CD4-positive, CD25-positive, alpha-beta regulatory T cell (primary cell): ENCODE results near the gene OLIG1. TPM values are rescaled to one million over a fixed set of nuclear protein-coding genes. Genes with fewer than 3 reads are reported as not detected.

Experiments used
- ATAC-seq, 2 donors: fragments of 150-1000 bp; cut with Tn5 transposase; one replicate each; pipeline ENCODE4 v1.10.0; 2021; ENCODE audit warnings: low read depth in 2 of 2, moderate number of reproducible peaks in 2 of 2, moderate library complexity in 1 of 2
- DNase-seq, 3 donors: peaks; one replicate each; pipeline versions ENCODE4 v3.0.0 to v3.0.0-alpha.2; 2012 to 2022; ENCODE audit warnings: mixed read lengths in 1 of 3
- H3K27ac ChIP-seq: one replicate; pipeline ENCODE4 v1.7.0; 2013; ENCODE audit warnings: mild to moderate bottlenecking, low read length; ENCODE audit not compliant: insufficient read depth, poor library complexity, severe bottlenecking
- H3K27me3 ChIP-seq: one replicate; pipeline ENCODE4 v1.7.0; 2013; ENCODE audit warnings: low read length; ENCODE audit not compliant: control insufficient read depth, insufficient read depth
- H3K36me3 ChIP-seq: one replicate; pipeline ENCODE4 v1.7.0; 2013; ENCODE audit warnings: mild to moderate bottlenecking, low read length, moderate library complexity; ENCODE audit not compliant: control insufficient read depth, insufficient read depth
- H3K4me1 ChIP-seq: 2 replicates; pipeline ENCODE4 v1.7.0; 2013; ENCODE audit warnings: mild to moderate bottlenecking, low read length; ENCODE audit not compliant: insufficient read depth, control insufficient read depth, poor library complexity, severe bottlenecking
- H3K4me3 ChIP-seq: one replicate; pipeline ENCODE4 v1.7.0; 2013; ENCODE audit warnings: low read depth, mild to moderate bottlenecking, low read length, moderate library complexity
- H3K9me3 ChIP-seq, 2 experiments: 1 replicate in 1 of 2; 2 replicates in 1 of 2; pipeline ENCODE4 v1.7.0; 2013; ENCODE audit warnings: low read length in 2 of 2, mild to moderate bottlenecking in 1 of 2, moderate library complexity in 1 of 2; ENCODE audit not compliant: control insufficient read depth in 2 of 2
- H3K27ac Mint-ChIP-seq, 3 donors: one replicate each; pipeline ENCODE4 v1.8.0; 2020 to 2022; ENCODE audit warnings: mild to moderate bottlenecking in 3 of 3, mixed read lengths in 3 of 3, moderate library complexity in 2 of 3
- H3K27me3 Mint-ChIP-seq: one replicate; pipeline ENCODE4 v1.8.0; 2022; ENCODE audit warnings: mild to moderate bottlenecking, mixed read lengths
- H3K36me3 Mint-ChIP-seq: one replicate; pipeline ENCODE4 v1.8.0; 2020; ENCODE audit warnings: mixed read lengths
- H3K4me1 Mint-ChIP-seq, 4 donors: one replicate each; pipeline ENCODE4 v1.8.0; 2020 to 2022; ENCODE audit warnings: mixed read lengths in 4 of 4, mild to moderate bottlenecking in 1 of 4
- H3K4me3 Mint-ChIP-seq, 4 donors: one replicate each; pipeline ENCODE4 v1.8.0; 2020 to 2022; ENCODE audit warnings: mild to moderate bottlenecking in 4 of 4, mixed read lengths in 4 of 4, moderate library complexity in 3 of 4
- H3K9me3 Mint-ChIP-seq, 7 donors: one replicate each; pipeline ENCODE4 v1.8.0; 2020 to 2022; ENCODE audit warnings: mixed read lengths in 7 of 7, mild to moderate bottlenecking in 3 of 7, moderate library complexity in 2 of 7
- polyA plus RNA-seq, 4 donors: library from polyadenylated mRNA; unstranded; fragments of 300-500 nt; fragmentation: Illumina TruSeq; gene quantifications; one replicate each; pipeline ENCODE4 v1.2.3, GENCODE V29; 2021
- total RNA-seq: library from RNA; stranded (reverse); gene quantifications from one replicate; pipeline ENCODE4 v1.2.3, GENCODE V29; 2022

The OLIG1 gene
- total and polyA plus RNA-seq, 5 donors from 2014 or later, result not detected

DNA sequence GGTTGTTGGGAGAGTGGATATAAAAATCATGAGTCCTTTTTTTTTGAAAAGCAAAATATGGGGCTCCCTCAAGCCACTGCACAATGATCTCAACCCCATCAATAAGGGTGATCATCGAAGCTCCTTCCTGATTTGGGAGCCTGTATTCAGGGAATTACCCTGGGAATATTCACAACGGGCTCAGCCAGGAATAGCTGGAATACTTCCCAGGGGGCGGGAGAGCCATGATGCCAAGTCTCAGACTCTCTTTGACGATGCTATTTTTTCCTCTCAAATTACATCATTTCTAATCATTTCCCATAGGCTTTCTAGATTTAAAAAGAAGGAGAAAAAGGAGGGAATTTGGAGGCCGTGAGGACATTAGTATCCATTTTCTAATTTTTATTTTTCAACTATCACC, 18.4 kb downstream of the OLIG1 start:
- H3K36me3 ChIP-seq, result no peaks in the 10 kb centered on the region
- no peaks in the 10 kb centered on the region for H3K4me1 ChIP-seq
- DNase-seq (no peak), ATAC-seq (no peak)
- no peak overlapping the region for H3K27ac Mint-ChIP-seq
- no peaks in the 10 kb centered on the region for H3K36me3 Mint-ChIP-seq
- H3K4me3 ChIP-seq, result no peak overlapping the region
- H3K4me1 Mint-ChIP-seq, result no peaks in the 10 kb centered on the region
- H3K27ac ChIP-seq, result no peak overlapping the region
- no peaks in the 10 kb centered on the region for H3K9me3 Mint-ChIP-seq
- peaks cover 21% of the 10 kb centered on the region for H3K27me3 Mint-ChIP-seq
- H3K4me3 Mint-ChIP-seq, result no peak overlapping the region
- no peaks in the 10 kb centered on the region for H3K27me3 ChIP-seq
- no peaks in the 10 kb centered on the region for H3K9me3 ChIP-seq

DNA sequence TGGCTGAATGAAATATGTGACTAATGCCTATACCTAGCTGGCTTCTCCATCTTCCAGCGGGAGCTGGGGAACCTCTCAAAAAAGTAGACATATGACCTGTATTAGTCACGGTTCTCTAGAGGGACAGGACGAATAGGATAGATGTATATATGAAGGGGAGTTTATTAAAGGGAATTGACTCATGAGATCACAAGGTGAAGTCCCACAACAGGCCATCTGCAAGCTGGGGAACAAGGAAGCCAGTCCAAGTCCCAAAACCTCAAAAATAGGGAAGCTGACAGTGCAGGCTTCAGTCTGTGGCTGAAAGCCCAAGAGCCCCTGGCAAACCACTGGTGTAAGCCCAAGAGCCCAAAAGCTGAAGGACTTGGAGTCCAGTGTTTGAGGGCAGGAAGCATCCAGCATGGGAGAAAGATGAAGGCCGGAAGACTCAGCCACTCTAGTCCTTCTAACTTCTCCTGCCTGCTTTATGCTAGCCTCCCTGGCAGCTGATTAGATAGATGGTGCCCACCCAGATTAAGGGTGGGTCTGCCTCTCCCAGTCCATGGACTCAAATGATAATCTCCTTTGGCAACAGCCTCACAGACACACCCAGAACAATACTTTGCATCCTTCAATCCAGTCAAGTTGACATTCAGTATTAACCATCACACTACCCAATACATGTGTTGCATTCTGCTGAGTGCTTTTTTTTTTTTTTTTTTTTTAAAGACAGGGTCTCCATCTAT, 19.6 kb downstream of the OLIG1 start:
- H3K4me1 ChIP-seq, result no peaks in the 10 kb centered on the region
- no peaks in the 10 kb centered on the region for H3K36me3 Mint-ChIP-seq
- H3K4me3 ChIP-seq, result no peak overlapping the region
- no peak for ATAC-seq
- DNase-seq, result no peak
- H3K4me1 Mint-ChIP-seq, result no peaks in the 10 kb centered on the region
- peaks cover 19% of the 10 kb centered on the region for H3K27me3 Mint-ChIP-seq
- no peak overlapping the region for H3K27ac ChIP-seq
- H3K27me3 ChIP-seq, result no peaks in the 10 kb centered on the region
- no peaks in the 10 kb centered on the region for H3K36me3 ChIP-seq
- H3K9me3 ChIP-seq, result no peaks in the 10 kb centered on the region
- no peak overlapping the region for H3K27ac Mint-ChIP-seq
- H3K4me3 Mint-ChIP-seq, result no peak overlapping the region
- no peaks in the 10 kb centered on the region for H3K9me3 Mint-ChIP-seq

DNA sequence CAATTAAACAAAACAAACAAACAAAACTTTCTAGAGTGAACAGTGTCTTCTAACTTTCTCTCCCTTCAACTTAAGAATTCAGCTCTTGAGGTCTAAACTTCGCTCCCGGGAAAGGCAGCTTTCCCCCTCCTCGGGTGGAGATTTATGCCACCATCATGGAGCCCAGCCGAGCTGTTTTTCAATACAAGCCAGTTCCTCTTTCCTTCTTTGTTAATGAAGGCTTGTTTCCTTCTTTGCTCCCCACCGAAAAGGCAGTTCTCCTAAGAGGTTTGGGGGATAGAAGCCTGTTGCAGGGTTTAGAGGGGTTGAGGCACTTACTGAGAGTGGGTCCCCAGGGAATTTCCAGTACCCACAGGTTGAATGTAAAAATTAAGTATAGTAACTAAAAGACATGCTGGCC, 26.5 kb downstream of the OLIG1 start:
- no peaks in the 10 kb centered on the region for H3K4me1 ChIP-seq
- no peak overlapping the region for H3K27ac ChIP-seq
- Mint-ChIP-seq H3K4me3 (no peak overlapping the region), H3K9me3 (no peaks in the 10 kb centered on the region), H3K4me1 (peaks cover 0 to 3% (median 0%) of the 10 kb centered on the region in 4 donors), H3K36me3 (no peaks in the 10 kb centered on the region), H3K27me3 (peaks cover 16% of the 10 kb centered on the region), H3K27ac (no peak overlapping the region)
- no peak overlapping the region for H3K4me3 ChIP-seq
- H3K27me3 ChIP-seq, result peaks cover 2% of the 10 kb centered on the region
- no peaks in the 10 kb centered on the region for H3K36me3 ChIP-seq
- no peaks in the 10 kb centered on the region for H3K9me3 ChIP-seq
- DNase-seq (no peak), ATAC-seq (no peak)

DNA sequence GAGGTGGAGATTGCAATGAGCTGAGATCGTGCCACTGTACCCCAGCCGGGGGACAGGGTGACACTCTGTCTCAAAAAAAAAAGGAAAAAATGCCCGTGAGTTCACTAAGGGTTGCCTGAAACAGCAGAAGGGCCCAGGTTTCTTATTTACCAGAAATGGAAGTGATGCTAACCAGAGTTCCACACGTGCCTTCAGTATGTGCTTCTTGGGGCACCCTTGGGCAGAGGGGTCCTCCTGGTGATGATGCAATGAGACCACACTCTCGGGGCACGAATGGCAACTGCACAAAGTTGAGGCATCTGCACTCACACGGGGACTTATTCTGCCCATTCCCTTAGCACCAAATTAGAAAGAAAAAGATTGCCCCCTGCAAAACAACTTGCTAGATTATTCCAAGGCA, 29.2 kb downstream of the OLIG1 start:
- H3K36me3 ChIP-seq, result no peaks in the 10 kb centered on the region
- H3K4me1 ChIP-seq, result no peaks in the 10 kb centered on the region
- no peaks in the 10 kb centered on the region for H3K36me3 Mint-ChIP-seq
- no peak overlapping the region for H3K27ac Mint-ChIP-seq
- no peak for DNase-seq
- H3K27ac ChIP-seq, result no peak overlapping the region
- peaks cover 0 to 3% (median 0%) of the 10 kb centered on the region in 7 donors for H3K9me3 Mint-ChIP-seq
- H3K27me3 ChIP-seq, result peaks cover 2% of the 10 kb centered on the region
- no peaks in the 10 kb centered on the region for H3K9me3 ChIP-seq
- no peak for ATAC-seq
- H3K27me3 Mint-ChIP-seq, result peaks cover 22% of the 10 kb centered on the region
- peaks cover 0 to 3% (median 0%) of the 10 kb centered on the region in 4 donors for H3K4me1 Mint-ChIP-seq
- H3K4me3 ChIP-seq, result no peak overlapping the region
- no peak overlapping the region for H3K4me3 Mint-ChIP-seq

DNA sequence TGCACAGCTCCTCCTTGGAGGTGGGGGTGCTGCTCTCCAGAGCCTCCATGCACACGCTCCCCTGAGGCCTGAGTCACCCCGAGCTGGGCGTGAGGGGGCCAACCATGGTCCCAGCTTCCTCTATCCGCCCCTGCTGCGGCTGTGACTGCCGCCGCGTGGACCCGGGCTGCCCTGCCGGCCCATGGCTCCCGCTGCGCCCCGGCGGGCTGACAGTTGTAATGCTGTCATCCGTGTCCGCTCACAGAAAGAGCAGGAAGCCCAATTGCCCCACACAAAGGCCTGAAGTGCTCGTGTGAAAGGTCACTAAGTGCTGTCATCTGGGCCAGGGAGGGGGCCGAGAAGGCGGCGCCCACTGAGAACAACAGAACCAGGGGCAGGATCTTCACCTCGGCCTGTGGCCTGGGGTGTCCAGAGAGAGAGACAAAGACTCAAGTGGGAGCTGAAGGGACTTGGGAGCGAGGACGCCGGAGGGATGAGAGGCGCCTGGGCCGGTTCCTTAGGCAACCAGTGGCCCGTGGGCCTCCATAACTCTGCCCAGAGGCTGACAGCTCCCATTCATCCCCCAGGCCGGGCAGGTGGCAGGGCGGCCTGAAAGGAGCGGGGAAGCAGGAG, 31.5 kb downstream of the OLIG1 start:
- Mint-ChIP-seq H3K4me3 (no peak overlapping the region), H3K4me1 (peaks cover 0 to 2% (median 0%) of the 10 kb centered on the region in 4 donors)
- no peak for DNase-seq

DNA sequence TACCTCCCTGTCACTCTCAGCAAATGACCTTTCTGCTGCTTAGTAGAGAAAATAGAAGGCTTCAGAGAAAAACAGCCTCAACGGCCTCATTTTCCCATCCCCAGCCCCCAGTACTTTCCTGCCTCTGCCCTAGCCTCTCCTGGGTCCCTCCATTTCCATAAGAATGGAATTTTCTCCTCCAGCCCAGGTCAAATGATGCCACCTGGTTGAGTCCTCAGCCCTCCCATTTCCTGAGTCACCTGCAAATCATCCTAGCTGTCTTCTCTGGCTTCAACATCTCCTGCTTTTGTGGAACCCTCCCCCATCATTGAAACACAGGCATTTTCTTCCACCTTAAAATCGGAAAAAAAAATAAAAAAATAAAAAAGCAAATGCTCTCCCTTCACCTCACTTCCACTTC, 35.1 kb downstream of the OLIG1 start:
- Histone ChIP-seq H3K4me1 (no peaks in the 10 kb centered on the region), H3K4me3 (no peak overlapping the region), H3K36me3 (no peaks in the 10 kb centered on the region), H3K27me3 (peaks cover 19% of the 10 kb centered on the region), H3K27ac (no peak overlapping the region), H3K9me3 (no peaks in the 10 kb centered on the region)
- no peak for ATAC-seq
- DNase-seq, result no peak
- H3K9me3 Mint-ChIP-seq, result peaks cover 0 to 3% (median 0%) of the 10 kb centered on the region in 7 donors
- no peaks in the 10 kb centered on the region for H3K36me3 Mint-ChIP-seq
- H3K27me3 Mint-ChIP-seq, result peaks cover 64% of the 10 kb centered on the region
- peaks cover 0 to 11% (median under 1%) of the 10 kb centered on the region in 4 donors for H3K4me1 Mint-ChIP-seq
- H3K4me3 Mint-ChIP-seq, result no peak overlapping the region
- H3K27ac Mint-ChIP-seq, result peak overlapping the region in 1 of 3 donors; percentile 77

More for the DNA sequence above, 31.5 kb downstream of the OLIG1 start:
- peak in 1 of 2 donors; percentile 8 for ATAC-seq
- H3K36me3 Mint-ChIP-seq, result no peaks in the 10 kb centered on the region
- H3K27ac ChIP-seq, result no peak overlapping the region
- peaks cover 10% of the 10 kb centered on the region for H3K27me3 ChIP-seq
- no peaks in the 10 kb centered on the region for H3K9me3 ChIP-seq
- no peaks in the 10 kb centered on the region for H3K4me1 ChIP-seq
- peaks cover 41% of the 10 kb centered on the region for H3K27me3 Mint-ChIP-seq
- no peaks in the 10 kb centered on the region for H3K36me3 ChIP-seq
- peaks cover 0 to 3% (median 0%) of the 10 kb centered on the region in 7 donors for H3K9me3 Mint-ChIP-seq
- H3K27ac Mint-ChIP-seq, result no peak overlapping the region
- H3K4me3 ChIP-seq, result no peak overlapping the region

DNA sequence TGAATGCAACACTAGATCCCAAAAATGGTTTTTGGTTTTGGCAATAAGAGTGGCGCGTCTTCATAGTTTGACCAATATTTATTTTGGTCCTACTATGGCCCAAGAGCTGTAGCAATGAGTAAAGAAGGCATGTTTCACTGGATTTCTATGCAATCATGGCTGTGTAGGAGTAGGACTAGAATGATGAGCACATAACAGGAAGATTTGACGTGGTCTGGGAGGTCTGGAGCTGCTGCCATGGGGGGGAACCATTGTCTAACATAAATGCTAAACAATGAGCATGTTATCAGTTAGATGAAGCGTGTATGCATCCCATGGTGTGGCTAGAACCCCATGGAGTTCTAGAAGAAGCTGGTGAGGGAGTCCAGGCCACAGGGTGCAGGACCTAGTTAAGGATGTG, 38.3 kb downstream of the OLIG1 start:
- Mint-ChIP-seq H3K27ac (no peak overlapping the region), H3K36me3 (no peaks in the 10 kb centered on the region), H3K9me3 (peaks cover 0 to 3% (median 0%) of the 10 kb centered on the region in 7 donors), H3K4me3 (no peak overlapping the region), H3K27me3 (peaks cover 75% of the 10 kb centered on the region), H3K4me1 (peaks cover 0 to 12% (median under 1%) of the 10 kb centered on the region in 4 donors)
- H3K9me3 ChIP-seq, result no peaks in the 10 kb centered on the region
- H3K4me1 ChIP-seq, result no peaks in the 10 kb centered on the region
- no peak overlapping the region for H3K27ac ChIP-seq
- ATAC-seq, result no peak
- peaks cover 34% of the 10 kb centered on the region for H3K27me3 ChIP-seq
- no peak overlapping the region for H3K4me3 ChIP-seq
- H3K36me3 ChIP-seq, result no peaks in the 10 kb centered on the region
- no peak for DNase-seq
